ENCODE data around the gene S100A1.
"Not testable (repeated sequence)": the region's sequence is repeated elsewhere in the genome, so short reads cannot be mapped to it uniquely, and the experiment has no call there.

Gene S100A1

DNA sequence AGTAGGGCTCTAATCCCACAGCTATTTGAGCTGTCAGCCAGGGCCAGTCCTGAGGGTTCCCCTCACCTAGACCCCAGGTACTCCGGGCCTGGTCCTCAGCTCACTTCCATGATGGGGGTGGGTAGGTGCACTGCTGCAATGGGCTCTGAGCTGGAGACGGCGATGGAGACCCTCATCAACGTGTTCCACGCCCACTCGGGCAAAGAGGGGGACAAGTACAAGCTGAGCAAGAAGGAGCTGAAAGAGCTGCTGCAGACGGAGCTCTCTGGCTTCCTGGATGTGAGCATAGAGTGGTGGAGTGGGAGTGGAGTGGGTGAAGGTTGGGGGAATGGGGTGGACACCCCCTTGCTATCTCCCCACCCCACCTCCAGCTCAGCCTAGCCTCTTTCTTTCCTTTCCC, 2.1 kb downstream of the S100A1 start:
- Histone ChIP-seq H3K79me2 (ENCODE audit: control insufficient read depth, insufficient read depth, low read length, unreplicated experiment) (peaks cover 25% of the 10 kb centered on the region), H3K27me3 (ENCODE audit: insufficient read depth, low read length) (no peaks in the 10 kb centered on the region), H2AFZ (ENCODE audit: low read length, unreplicated experiment) (no peak overlapping the region), H3K4me1 (ENCODE audit: control insufficient read depth, insufficient read depth, low read length, unreplicated experiment) (peaks cover 20% of the 10 kb centered on the region), H3K27ac (ENCODE audit: low read depth, low read length) (no peak overlapping the region), H3K4me3 (ENCODE audit: low read depth, low read length) (no peak overlapping the region), H3K36me3 (ENCODE audit: insufficient read depth, low read length) (0 out of 2 replicates have a peak, but pooled peaks cover 3% of the 10 kb centered on the region)

DNA sequence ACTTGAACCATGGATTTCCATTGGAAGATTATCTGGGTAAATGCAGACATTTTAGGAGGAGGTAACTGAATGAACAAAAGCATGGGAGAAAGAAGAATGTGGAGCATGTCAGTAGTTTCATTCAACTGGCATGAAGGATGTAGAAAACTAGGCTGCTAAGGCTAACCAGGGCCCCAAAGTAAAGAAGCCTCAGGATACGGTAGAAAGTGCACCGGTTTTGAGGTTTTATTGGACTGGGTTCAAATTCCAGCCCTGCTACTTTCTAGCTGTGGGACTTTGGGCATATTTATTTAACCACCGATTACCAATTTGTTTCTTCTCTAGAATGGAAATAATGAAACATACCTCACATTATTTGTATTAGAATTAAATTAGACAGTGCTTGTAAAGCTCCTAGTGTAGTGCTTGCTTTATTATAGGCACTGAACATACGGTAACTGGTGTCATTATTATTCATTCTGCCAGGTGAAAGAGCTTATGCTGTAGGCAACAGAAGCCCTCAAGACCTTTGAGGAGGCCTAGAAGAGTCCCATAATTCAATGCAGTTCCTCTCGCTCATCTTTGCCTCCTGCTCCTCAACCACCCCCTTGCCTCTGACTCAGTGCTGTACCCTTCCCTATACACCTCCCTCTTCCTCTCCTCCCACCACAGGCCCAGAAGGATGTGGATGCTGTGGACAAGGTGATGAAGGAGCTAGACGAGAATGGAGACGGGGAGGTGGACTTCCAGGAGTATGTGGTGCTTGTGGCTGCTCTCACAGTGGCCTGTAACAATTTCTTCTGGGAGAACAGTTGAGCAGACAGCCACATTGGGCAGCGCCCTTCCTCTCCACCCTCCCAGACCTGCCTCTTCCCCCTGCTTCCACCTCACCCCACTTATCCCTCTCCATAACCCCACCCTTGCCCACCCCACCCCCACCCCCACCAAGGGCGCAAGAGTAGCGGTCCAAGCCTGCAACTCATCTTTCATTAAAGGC, 3.1 kb downstream of the S100A1 start:
- Histone ChIP-seq H3K27ac (ENCODE audit: low read depth, low read length) (no peak overlapping the region), H3K36me3 (ENCODE audit: insufficient read depth, low read length) (peaks cover 10% of the 10 kb centered on the region), H3K4me1 (ENCODE audit: control insufficient read depth, insufficient read depth, low read length, unreplicated experiment) (peaks cover 20% of the 10 kb centered on the region), H2AFZ (ENCODE audit: low read length, unreplicated experiment) (no peak overlapping the region), H3K27me3 (ENCODE audit: insufficient read depth, low read length) (no peaks in the 10 kb centered on the region), H3K4me3 (ENCODE audit: low read depth, low read length) (no peak overlapping the region), H3K79me2 (ENCODE audit: control insufficient read depth, insufficient read depth, low read length, unreplicated experiment) (peaks cover 26% of the 10 kb centered on the region)

DNA sequence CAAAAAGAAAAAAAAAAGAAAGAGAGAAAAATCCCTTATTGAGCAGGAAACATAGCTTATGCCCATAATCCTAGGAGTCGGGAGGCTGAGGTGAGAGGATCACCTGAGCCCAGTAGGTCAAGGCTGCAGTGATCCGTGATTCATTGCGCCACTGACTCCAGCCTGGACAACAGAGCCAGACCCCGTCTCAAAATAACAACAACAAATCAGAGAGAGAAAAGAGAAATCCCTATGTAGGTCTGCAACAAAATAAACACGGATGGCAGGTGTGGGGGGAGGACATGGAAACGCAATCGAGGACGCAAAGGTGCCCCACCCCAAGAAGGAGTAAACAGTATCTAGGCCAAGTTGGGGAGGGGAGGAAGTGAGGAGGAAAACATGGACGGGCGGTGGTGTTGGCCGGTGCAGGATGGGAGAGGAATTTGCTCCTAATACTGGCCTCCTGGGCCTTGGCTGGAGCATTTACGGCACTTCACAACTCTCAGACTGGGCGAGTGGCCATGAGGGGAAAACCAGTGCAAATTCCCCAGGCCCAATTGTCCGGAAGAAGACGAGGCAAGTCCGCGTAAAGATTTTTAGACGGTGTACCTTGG, 5.0 kb downstream of the S100A1 start:
- Histone ChIP-seq H3K27me3 (ENCODE audit: insufficient read depth, low read length) (no peaks in the 10 kb centered on the region), H3K79me2 (ENCODE audit: control insufficient read depth, insufficient read depth, low read length, unreplicated experiment) (peaks cover 38% of the 10 kb centered on the region), H3K4me1 (ENCODE audit: control insufficient read depth, insufficient read depth, low read length, unreplicated experiment) (peaks cover 17% of the 10 kb centered on the region), H3K27ac (ENCODE audit: low read depth, low read length) (peak overlapping the region; percentile 100), H3K36me3 (ENCODE audit: insufficient read depth, low read length) (peaks cover 28% of the 10 kb centered on the region), H3K4me3 (ENCODE audit: low read depth, low read length) (peak overlapping the region; percentile 94), H2AFZ (ENCODE audit: low read length, unreplicated experiment) (peak overlapping the region; percentile 34)

DNA sequence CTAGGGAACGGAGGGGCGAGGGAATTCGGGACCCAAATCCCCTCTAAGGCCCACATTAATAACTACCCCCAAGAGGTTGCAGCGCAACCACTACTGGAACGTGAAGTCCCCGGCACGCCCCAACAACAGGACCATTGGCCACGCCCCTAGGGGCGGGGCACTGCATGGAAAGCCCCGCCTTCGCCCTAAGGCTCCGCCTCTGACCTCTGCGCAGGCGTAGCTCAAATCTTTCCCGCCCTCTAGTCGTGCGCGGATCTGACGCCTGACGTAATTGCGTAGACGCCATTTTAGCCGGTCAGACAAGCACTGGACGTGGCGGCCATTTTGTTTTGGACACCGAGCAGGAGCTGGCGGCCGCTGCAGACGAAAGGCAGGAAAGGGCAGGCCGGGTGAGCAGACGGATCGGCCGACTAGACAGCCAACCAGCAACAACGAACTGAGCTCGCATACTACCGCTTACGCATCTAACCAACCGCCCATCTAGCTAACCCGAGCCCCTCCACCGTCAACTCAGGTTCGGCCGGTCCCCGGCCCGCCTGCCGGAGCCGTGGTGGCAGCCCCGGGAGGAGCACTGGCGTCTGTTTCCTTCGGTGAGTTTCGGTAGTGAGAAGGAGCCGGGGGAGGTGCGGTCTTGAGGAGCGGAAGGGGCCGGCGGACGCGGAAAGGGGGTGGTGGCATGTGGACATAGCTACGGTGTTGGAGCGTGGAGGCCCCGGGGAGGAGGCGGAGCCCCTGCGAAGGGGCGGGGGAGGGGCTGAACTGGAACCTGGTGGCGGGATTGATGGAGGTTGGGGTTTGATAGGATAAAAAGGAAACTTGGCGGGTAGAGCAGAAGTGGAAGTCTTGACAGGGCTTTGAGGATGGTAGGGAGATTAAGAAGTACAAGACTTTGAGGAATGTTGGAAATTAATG, 5.8 kb downstream of the S100A1 start, which contains the start of gene CHTOP:
Gene CHTOP (plus strand): TSS at position 313 of the 912 bp plus-strand sequence. CDS start 2,523 bp downstream, outside the sequence.
- H3K4me3 ChIP-seq (ENCODE audit: low read depth, low read length): peak within 1 kb of the TSS; percentile 94
- H3K27ac ChIP-seq (ENCODE audit: low read depth, low read length): peak within 1 kb of the TSS; percentile 100
- peaks cover 17% of the 10 kb centered on the region for H3K4me1 ChIP-seq (ENCODE audit: control insufficient read depth, insufficient read depth, low read length, unreplicated experiment)
- no peaks in the 10 kb centered on the region for H3K27me3 ChIP-seq (ENCODE audit: insufficient read depth, low read length)
- peaks cover 32% of the 10 kb centered on the region for H3K36me3 ChIP-seq (ENCODE audit: insufficient read depth, low read length)
- peak within 1 kb of the TSS; percentile 93 for H2AFZ ChIP-seq (ENCODE audit: low read length, unreplicated experiment)
- peaks cover 40% of the 10 kb centered on the region for H3K79me2 ChIP-seq (ENCODE audit: control insufficient read depth, insufficient read depth, low read length, unreplicated experiment)

DNA sequence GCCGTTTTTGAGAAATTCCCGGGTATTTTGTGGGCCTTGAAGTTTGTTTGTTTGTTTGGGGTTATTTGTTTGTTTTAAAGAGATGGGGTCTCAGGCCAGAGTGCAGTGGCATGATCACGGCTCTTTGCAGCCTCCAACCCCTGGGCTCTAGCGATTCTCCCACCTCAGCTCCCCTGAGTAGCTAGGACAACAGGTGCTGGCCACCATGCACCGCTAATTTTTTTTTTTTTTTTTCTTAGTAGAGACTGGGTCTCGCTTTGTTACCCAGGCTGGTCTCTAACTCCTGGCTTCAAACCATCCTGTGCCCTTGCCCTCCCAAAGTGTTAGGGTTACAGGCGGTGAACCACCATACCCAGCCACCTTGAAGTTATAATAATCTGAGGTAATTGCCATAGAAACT, 7.6 kb downstream of the S100A1 start:
- H3K27ac ChIP-seq (ENCODE audit: low read depth, low read length): no peak overlapping the region
- peaks cover 46% of the 10 kb centered on the region for H3K79me2 ChIP-seq (ENCODE audit: control insufficient read depth, insufficient read depth, low read length, unreplicated experiment)
- H3K36me3 ChIP-seq (ENCODE audit: insufficient read depth, low read length): peaks cover 42% of the 10 kb centered on the region
- no peaks in the 10 kb centered on the region for H3K27me3 ChIP-seq (ENCODE audit: insufficient read depth, low read length)
- H2AFZ ChIP-seq (ENCODE audit: low read length, unreplicated experiment): no peak overlapping the region
- H3K4me1 ChIP-seq (ENCODE audit: control insufficient read depth, insufficient read depth, low read length, unreplicated experiment): peaks cover 17% of the 10 kb centered on the region
- H3K4me3 ChIP-seq (ENCODE audit: low read depth, low read length): peak overlapping the region; percentile 94

DNA sequence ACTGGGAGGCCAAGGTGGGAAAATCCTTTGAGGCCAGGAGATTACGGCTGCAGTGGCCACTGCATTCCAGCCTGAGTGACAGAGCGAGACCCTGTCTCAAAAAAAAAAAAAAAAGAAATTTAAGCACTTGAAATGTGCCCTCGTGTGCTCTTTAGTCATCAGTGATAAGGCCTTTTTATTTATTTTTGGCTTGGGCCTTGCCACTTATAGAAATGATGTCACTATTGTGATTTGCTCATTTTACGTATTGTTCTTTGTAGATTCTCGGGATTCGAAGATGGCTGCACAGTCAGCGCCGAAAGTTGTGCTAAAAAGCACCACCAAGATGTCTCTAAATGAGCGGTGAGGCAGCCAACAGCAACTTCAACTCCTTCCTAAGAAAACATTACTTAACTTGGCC, 8.1 kb downstream of the S100A1 start:
- H3K4me3 ChIP-seq (ENCODE audit: low read depth, low read length): peak overlapping the region; percentile 94; the same call in 1 of the 2 replicates
- peaks cover 47% of the 10 kb centered on the region for H3K36me3 ChIP-seq (ENCODE audit: insufficient read depth, low read length)
- H3K27me3 ChIP-seq (ENCODE audit: insufficient read depth, low read length): no peaks in the 10 kb centered on the region
- H2AFZ ChIP-seq (ENCODE audit: low read length, unreplicated experiment): no peak overlapping the region
- peaks cover 17% of the 10 kb centered on the region for H3K4me1 ChIP-seq (ENCODE audit: control insufficient read depth, insufficient read depth, low read length, unreplicated experiment)
- H3K27ac ChIP-seq (ENCODE audit: low read depth, low read length): no peak overlapping the region; the same call in 1 of the 2 replicates
- H3K79me2 ChIP-seq (ENCODE audit: control insufficient read depth, insufficient read depth, low read length, unreplicated experiment): peaks cover 46% of the 10 kb centered on the region

DNA sequence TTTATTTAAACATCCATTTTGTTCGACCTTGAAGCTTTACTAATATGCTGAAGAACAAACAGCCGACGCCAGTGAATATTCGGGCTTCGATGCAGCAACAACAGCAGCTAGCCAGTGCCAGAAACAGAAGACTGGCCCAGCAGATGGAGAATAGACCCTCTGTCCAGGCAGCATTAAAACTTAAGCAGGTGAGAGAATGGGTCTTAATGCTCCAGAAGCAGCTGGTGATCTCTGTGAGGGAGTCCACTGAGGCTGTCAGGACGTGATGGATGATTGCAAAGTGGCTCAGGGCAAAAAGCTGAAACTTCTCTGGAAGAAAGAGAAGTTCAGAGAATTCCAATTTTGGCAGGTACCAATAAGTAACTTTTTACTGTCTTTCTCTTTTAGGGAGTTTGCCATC, 10.0 kb downstream of the S100A1 start:
- Histone ChIP-seq H3K4me3 (ENCODE audit: low read depth, low read length) (no peak overlapping the region), H3K36me3 (ENCODE audit: insufficient read depth, low read length) (peaks cover 53% of the 10 kb centered on the region), H2AFZ (ENCODE audit: low read length, unreplicated experiment) (no peak overlapping the region), H3K4me1 (ENCODE audit: control insufficient read depth, insufficient read depth, low read length, unreplicated experiment) (peaks cover 14% of the 10 kb centered on the region), H3K27ac (ENCODE audit: low read depth, low read length) (no peak overlapping the region), H3K79me2 (ENCODE audit: control insufficient read depth, insufficient read depth, low read length, unreplicated experiment) (peaks cover 53% of the 10 kb centered on the region), H3K27me3 (ENCODE audit: insufficient read depth, low read length) (no peaks in the 10 kb centered on the region)

DNA sequence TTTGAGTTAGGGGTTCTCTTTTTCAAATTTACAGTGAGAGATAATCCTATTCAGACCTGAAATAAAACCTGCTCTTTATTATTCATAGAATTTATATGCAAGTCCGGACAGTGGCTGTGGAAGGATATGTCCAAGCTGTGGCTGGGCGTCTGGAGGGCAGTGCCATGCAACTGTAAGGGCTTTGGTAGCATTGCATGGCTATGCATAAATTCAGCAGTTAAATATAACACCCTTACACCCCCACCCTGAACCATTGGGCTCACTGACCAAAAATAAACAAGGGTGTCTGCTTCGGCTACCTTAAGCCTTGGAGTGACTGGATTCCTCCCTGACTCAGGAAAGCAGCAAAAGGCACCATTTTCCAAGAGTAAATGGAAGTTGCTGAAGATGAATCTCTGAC, 11.0 kb downstream of the S100A1 start:
- peaks cover 14% of the 10 kb centered on the region for H3K4me1 ChIP-seq (ENCODE audit: control insufficient read depth, insufficient read depth, low read length, unreplicated experiment)
- H3K36me3 ChIP-seq (ENCODE audit: insufficient read depth, low read length): peaks cover 62% of the 10 kb centered on the region
- no peak overlapping the region for H3K27ac ChIP-seq (ENCODE audit: low read depth, low read length)
- H3K4me3 ChIP-seq (ENCODE audit: low read depth, low read length): no peak overlapping the region
- H3K79me2 ChIP-seq (ENCODE audit: control insufficient read depth, insufficient read depth, low read length, unreplicated experiment): peaks cover 53% of the 10 kb centered on the region
- H2AFZ ChIP-seq (ENCODE audit: low read length, unreplicated experiment): no peak overlapping the region
- no peaks in the 10 kb centered on the region for H3K27me3 ChIP-seq (ENCODE audit: insufficient read depth, low read length)

DNA sequence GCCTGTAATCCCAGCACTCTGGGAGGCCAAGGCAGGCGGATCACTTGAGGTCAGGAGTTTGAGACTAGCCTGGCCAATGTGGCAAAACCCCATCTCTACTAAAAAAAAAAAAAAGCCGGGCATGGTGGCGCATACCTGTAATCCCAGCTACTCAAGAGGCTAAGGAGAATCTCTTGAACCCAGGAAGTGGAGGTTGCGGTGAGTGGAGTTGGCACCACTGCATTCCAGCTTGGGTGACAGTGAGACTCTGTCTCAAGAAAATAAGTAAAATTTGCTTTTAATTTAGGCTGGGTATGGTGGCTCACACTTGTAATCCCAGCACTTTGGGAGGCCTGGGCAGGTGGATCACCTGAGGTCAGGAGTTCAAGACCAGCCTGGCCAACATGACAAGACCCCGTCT, 12.0 kb downstream of the S100A1 start:
- Histone ChIP-seq H3K4me1 (ENCODE audit: control insufficient read depth, insufficient read depth, low read length, unreplicated experiment) (peaks cover 14% of the 10 kb centered on the region), H3K36me3 (ENCODE audit: insufficient read depth, low read length) (peaks cover 71% of the 10 kb centered on the region), H3K79me2 (ENCODE audit: control insufficient read depth, insufficient read depth, low read length, unreplicated experiment) (peaks cover 44% of the 10 kb centered on the region)
- H3K27ac ChIP-seq (ENCODE audit: low read depth, low read length); H3K4me3 ChIP-seq (ENCODE audit: low read depth, low read length); H3K27me3 ChIP-seq (ENCODE audit: insufficient read depth, low read length); H2AFZ ChIP-seq (ENCODE audit: low read length, unreplicated experiment): not testable (repeated sequence)

DNA sequence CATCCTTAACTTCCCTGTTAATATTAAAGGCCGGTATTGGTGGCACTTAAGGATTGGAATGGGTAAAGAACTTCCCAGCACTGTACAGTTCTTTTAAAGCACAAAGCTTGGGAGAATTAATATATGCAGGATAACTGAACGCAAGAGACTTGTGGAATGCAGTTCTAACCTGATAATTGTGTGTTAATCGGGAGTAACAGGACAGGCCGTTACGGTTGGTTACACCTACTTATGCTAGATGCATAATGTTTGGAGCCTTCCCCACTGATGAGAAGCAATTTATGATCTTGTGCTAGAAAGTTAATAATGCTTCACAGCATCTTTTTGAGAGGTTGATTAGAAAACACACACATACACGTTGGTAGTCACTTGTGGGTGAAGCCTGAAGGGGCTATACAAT, 12.6 kb downstream of the S100A1 start:
- Histone ChIP-seq H2AFZ (ENCODE audit: low read length, unreplicated experiment) (no peak overlapping the region), H3K27me3 (ENCODE audit: insufficient read depth, low read length) (no peaks in the 10 kb centered on the region), H3K27ac (ENCODE audit: low read depth, low read length) (no peak overlapping the region), H3K4me1 (ENCODE audit: control insufficient read depth, insufficient read depth, low read length, unreplicated experiment) (peaks cover 8% of the 10 kb centered on the region), H3K36me3 (ENCODE audit: insufficient read depth, low read length) (peaks cover 75% of the 10 kb centered on the region), H3K4me3 (ENCODE audit: low read depth, low read length) (no peak overlapping the region), H3K79me2 (ENCODE audit: control insufficient read depth, insufficient read depth, low read length, unreplicated experiment) (peaks cover 37% of the 10 kb centered on the region)

Measured in ACC112 (cell line).